Thyroid gland (tissue), 4 donors: ENCODE measurements around the gene AMER1. TPM values are rescaled to one million over a fixed set of nuclear protein-coding genes. Genes with fewer than 3 reads are reported as not detected.
"Not testable (repeated sequence)": the region's sequence is repeated elsewhere in the genome, so short reads cannot be mapped to it uniquely, and the experiment has no call there.

Source experiments
- DNase-seq, 2 donors: peaks; one replicate each; pipeline ENCODE4 v3.0.0-alpha.2; 2019
- H3K27ac ChIP-seq, 3 donors: fragments of 200-600 bp; sonication (generic); 1 replicate in 2 of 3; 2 replicates in 1 of 3; pipeline ENCODE4 v1.5.1; 2016 to 2019; ENCODE audit warnings: mild to moderate bottlenecking in 1 of 3, moderate library complexity in 1 of 3
- H3K27me3 ChIP-seq: fragments of 200-600 bp; sonication (generic); one replicate; pipeline ENCODE4 v1.5.1; 2019
- H3K36me3 ChIP-seq, 2 donors: fragments of 200-600 bp; sonication (generic); one replicate each; pipeline ENCODE4 v1.5.1; 2016 to 2019
- H3K4me1 ChIP-seq, 2 donors: fragments of 200-600 bp; sonication (generic); one replicate each; pipeline ENCODE4 v1.5.1; 2017 to 2019
- H3K4me3 ChIP-seq, 3 donors: fragments of 200-600 bp; sonication (generic); replicated peaks in 1 of 3; 1 replicate in 2 of 3; 2 replicates in 1 of 3; pipeline ENCODE4 v1.5.1; 2016; ENCODE audit warnings: mild to moderate bottlenecking in 1 of 3
- H3K9me3 ChIP-seq: fragments of 200-600 bp; sonication (generic); one replicate; pipeline ENCODE4 v1.5.1; 2017
- CTCF ChIP-seq, 6 experiments: fragments of 200-600 bp in 3 of 6; fragments of 450-650 bp in 3 of 6; sonication (generic) in 3 of 6; IDR thresholded peaks; one replicate each; pipeline ENCODE4 v1.5.1; 2016 to 2019; ENCODE audit warnings: antibody characterized with exemption in 6 of 6, mild to moderate bottlenecking in 2 of 6, inconsistent platforms in 1 of 6, moderate library complexity in 1 of 6
- POLR2A ChIP-seq, 2 donors: fragments of 450-650 bp; IDR thresholded peaks; one replicate each; pipeline ENCODE4 v1.6.1; 2017; ENCODE audit warnings: antibody characterized with exemption in 2 of 2, mild to moderate bottlenecking in 2 of 2, moderate library complexity in 1 of 2
- WGBS, 2 donors: methylation state at CpG; one replicate each; pipeline ENCODE4 v1.1.5; 2017; 5-methylcytosine and 5-hydroxymethylcytosine counted together
- intact Hi-C: fragments of 100-400 bp; cut with DNase I; formaldehyde crosslinking; loops from one replicate; pipeline ENCODE4 v1.15.1; 2023
- total RNA-seq, 4 donors: library from RNA; depleted of rRNA; stranded (reverse); fragments of >200 nt; gene quantifications; one replicate each; pipeline ENCODE4 v1.2.3, GENCODE V29; 2016

Gene AMER1
- 1 to 10 TPM; 3.2 to 6.9 (median 4.3) TPM for total RNA-seq

- Histone ChIP-seq H3K27me3 (no peaks in the 10 kb centered on the region), H3K4me1 (peaks cover 0 to 19% of the 10 kb centered on the region in 2 donors), H3K9me3 (no peaks in the 10 kb centered on the region), H3K27ac (peak within 1 kb of the TSS; percentile 65 to 89 (median 86)), H3K4me3 (peak within 1 kb of the TSS; percentile 29 to 59 (median 52)), H3K36me3 (no peaks in the 10 kb centered on the region)
- intact Hi-C loops: no loop called here
- TF ChIP-seq POLR2A (IDR thresholded peaks at IDR 0.05) (no peak), CTCF (IDR thresholded peaks at IDR 0.05) (no peak)
- WGBS, 2 donors: no CpG with 5 or more reads among the region's 29 CpGs
- DNase-seq: no peak
These were observed at the start of gene AMER1 for GRCh38 chrX:64205441-64205734. Gene AMER1, minus strand, starts transcription at chrX:64205708. Its CDS starts 12,422 bp downstream, at chrX:64193286.

GRCh38 chrX:64230123-64230970, 24.8 kb upstream of the AMER1 start, which contains the start of gene ASB12:
Gene ASB12, minus strand, starts transcription at chrX:64230607. Its CDS starts 4,957 bp downstream, at chrX:64225650.
- Histone ChIP-seq H3K4me3 (no peak within 1 kb of the TSS), H3K27me3 (no peaks in the 10 kb centered on the region), H3K9me3 (no peaks in the 10 kb centered on the region), H3K36me3 (no peaks in the 10 kb centered on the region), H3K4me1 (no peaks in the 10 kb centered on the region), H3K27ac (no peak within 1 kb of the TSS)
- TF ChIP-seq CTCF (IDR thresholded peaks at IDR 0.05) (no peak), POLR2A (IDR thresholded peaks at IDR 0.05) (no peak)
- DNase-seq: no peak
- intact Hi-C loops: no loop called here
- WGBS, 2 donors: 79 to 83% methylated on average over 6 to 11 of the region's 17 CpGs

GRCh38 chrX:64229154-64229553, 23.6 kb upstream of the AMER1 start:
- no peak for DNase-seq
- Histone ChIP-seq H3K36me3 (no peaks in the 10 kb centered on the region), H3K9me3 (no peaks in the 10 kb centered on the region), H3K27ac (no peak overlapping the region), H3K4me3 (no peak overlapping the region), H3K4me1 (no peaks in the 10 kb centered on the region), H3K27me3 (no peaks in the 10 kb centered on the region)
- intact Hi-C loops: no loop called here
- TF ChIP-seq POLR2A (IDR thresholded peaks at IDR 0.05) (no peak), CTCF (IDR thresholded peaks at IDR 0.05) (no peak)
- 51 to 60% methylated on average over 3 of the region's 3 CpGs for WGBS, 2 donors

GRCh38 chrX:64218023-64218422, 12.5 kb upstream of the AMER1 start:
- no peak overlapping the region for H3K4me3 ChIP-seq

GRCh38 chrX:64213989-64214388, 8.5 kb upstream of the AMER1 start:
- H3K4me1 ChIP-seq, H3K36me3 ChIP-seq, H3K4me3 ChIP-seq, H3K27ac ChIP-seq, H3K27me3 ChIP-seq, DNase-seq, intact Hi-C loops, H3K9me3 ChIP-seq: not testable (repeated sequence)

More at GRCh38 chrX:64218023-64218422, 12.5 kb upstream of the AMER1 start:
- no peak for TF ChIP-seq POLR2A (IDR thresholded peaks at IDR 0.05)
- TF ChIP-seq CTCF (IDR thresholded peaks at IDR 0.05): no peak
- WGBS, 2 donors: 90 to 91% methylated on average over 3 to 4 of the region's 4 CpGs
- H3K27ac ChIP-seq: no peak overlapping the region
- DNase-seq: no peak
- H3K4me1 ChIP-seq: no peaks in the 10 kb centered on the region
- no peaks in the 10 kb centered on the region for H3K36me3 ChIP-seq
- H3K27me3 ChIP-seq: no peaks in the 10 kb centered on the region
- intact Hi-C loops: no loop called here
- no peaks in the 10 kb centered on the region for H3K9me3 ChIP-seq
